GM12872 (cell line): ENCODE data around the gene COL25A1.

Source experiments
- CTCF ChIP-seq: IDR thresholded peaks from 3 replicates; pipeline ENCODE4 v1.5.1; 2011; ENCODE audit warnings: low read depth, mild to moderate bottlenecking, low read length, moderate library complexity; ENCODE audit not compliant: insufficient read depth

The COL25A1 gene

GRCh38 chr4:109078724-109079123, 223.7 kb downstream of the COL25A1 start:
- no peak for TF ChIP-seq CTCF

GRCh38 chr4:109077505-109077904, 225.0 kb downstream of the COL25A1 start:
- TF ChIP-seq CTCF = no peak

GRCh38 chr4:109075621-109076020, 226.8 kb downstream of the COL25A1 start:
- TF ChIP-seq CTCF = no peak

- no peak for TF ChIP-seq CTCF
Observed at GRCh38 chr4:109072595-109072994, 229.9 kb downstream of the COL25A1 start.

- no peak for TF ChIP-seq CTCF
Observed at GRCh38 chr4:109067508-109068235, 234.8 kb downstream of the COL25A1 start.

GRCh38 chr4:109065006-109065405, 237.5 kb downstream of the COL25A1 start:
- no peak for TF ChIP-seq CTCF

- no peak for TF ChIP-seq CTCF
Observed at GRCh38 chr4:109053257-109053656, 249.2 kb downstream of the COL25A1 start.

- TF ChIP-seq CTCF = no peak
Observed at GRCh38 chr4:109052821-109053220, 249.6 kb downstream of the COL25A1 start.
